GM20000 (cell line): ENCODE measurements around the gene CYSTM1.
A peak's percentile ranks its signal among the peaks of the same experiment; 100 is the strongest.

Experiments
- DNase-seq: peaks from one replicate; pipeline ENCODE4 v3.0.0; 2012; ENCODE audit warnings: low spot score
- TF ChIP-seq, protein P1 (sequence below): IDR thresholded peaks from 2 replicates; pipeline ENCODE4 v1.5.1; 2012; ENCODE audit warnings: mild to moderate bottlenecking, control low read depth; ENCODE audit errors: extremely low read depth, missing control alignments

Gene CYSTM1

GRCh38 chr5:140142856-140143255 is 32.1 kb upstream of the CYSTM1 start:
- DNase-seq, result no peak
- TF ChIP-seq, protein P1, sequence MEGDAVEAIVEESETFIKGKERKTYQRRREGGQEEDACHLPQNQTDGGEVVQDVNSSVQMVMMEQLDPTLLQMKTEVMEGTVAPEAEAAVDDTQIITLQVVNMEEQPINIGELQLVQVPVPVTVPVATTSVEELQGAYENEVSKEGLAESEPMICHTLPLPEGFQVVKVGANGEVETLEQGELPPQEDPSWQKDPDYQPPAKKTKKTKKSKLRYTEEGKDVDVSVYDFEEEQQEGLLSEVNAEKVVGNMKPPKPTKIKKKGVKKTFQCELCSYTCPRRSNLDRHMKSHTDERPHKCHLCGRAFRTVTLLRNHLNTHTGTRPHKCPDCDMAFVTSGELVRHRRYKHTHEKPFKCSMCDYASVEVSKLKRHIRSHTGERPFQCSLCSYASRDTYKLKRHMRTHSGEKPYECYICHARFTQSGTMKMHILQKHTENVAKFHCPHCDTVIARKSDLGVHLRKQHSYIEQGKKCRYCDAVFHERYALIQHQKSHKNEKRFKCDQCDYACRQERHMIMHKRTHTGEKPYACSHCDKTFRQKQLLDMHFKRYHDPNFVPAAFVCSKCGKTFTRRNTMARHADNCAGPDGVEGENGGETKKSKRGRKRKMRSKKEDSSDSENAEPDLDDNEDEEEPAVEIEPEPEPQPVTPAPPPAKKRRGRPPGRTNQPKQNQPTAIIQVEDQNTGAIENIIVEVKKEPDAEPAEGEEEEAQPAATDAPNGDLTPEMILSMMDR, result no peak

GRCh38 chr5:140143521-140144258 is 31.3 kb upstream of the CYSTM1 start:
- TF ChIP-seq, protein P1, result no peak

GRCh38 chr5:140145256-140145655 is 29.7 kb upstream of the CYSTM1 start:
- TF ChIP-seq, protein P1, result no peak
- no peak for DNase-seq

More at GRCh38 chr5:140143521-140144258, 31.3 kb upstream of the CYSTM1 start:
- peak; percentile 2 for DNase-seq

- peak; percentile 84 for DNase-seq
- TF ChIP-seq, protein P1, result peak; percentile 61
These were observed 29.0 kb upstream of the CYSTM1 start for GRCh38 chr5:140145818-140146522.

- TF ChIP-seq, protein P1, result no peak
- no peak for DNase-seq
These were observed 28.5 kb upstream of the CYSTM1 start for GRCh38 chr5:140146523-140146842.

DNA sequence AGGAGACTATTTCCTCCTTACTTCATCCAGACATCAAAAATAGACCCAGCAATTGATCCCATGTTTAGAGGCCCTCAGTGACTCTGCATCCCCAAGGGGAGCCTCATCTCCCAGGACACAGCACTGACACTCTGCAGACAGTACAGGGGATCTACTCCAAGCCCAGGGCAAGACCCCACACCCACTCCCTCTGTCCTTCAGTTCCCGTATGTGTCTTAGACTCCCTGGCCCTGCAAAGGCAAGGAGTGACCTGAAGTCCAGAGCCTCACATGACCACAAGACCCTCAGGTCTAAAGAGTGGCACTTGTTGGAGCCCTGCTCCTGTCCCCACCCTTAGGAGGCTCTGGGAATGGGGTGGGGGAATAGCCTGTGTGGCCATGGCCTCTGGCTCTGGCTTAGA is 27.5 kb upstream of the CYSTM1 start:
- no peak for DNase-seq
- TF ChIP-seq, protein P1, result no peak

DNA sequence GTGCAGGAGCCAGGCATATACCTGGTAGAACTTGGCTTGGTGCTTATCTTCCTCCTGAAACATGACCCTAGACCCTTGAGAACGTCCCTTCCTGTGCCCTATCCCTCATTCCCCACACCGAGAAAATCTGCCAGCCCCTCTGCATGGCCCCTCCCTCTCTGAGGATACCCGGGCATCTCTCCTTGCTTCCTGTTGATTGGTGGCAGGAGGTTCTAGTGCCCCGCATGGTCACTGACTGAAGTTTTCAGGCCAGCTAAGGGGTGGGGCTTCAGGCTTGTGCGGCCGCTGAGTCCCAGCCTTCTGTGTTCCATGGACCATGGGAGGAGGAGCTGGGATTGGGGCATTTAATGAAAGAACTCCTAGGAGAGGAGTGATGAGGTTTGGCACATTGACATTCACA is 26.5 kb upstream of the CYSTM1 start:
- no peak for DNase-seq
- TF ChIP-seq, protein P1, result no peak
